Stimulated activated CD8-positive, alpha-beta memory T cell treated with anti-CD3 and anti-CD28 coated beads, Interleukin-4, amount 100 ng/mL, for 1 hour (primary cell): ENCODE data around the gene DHRS7C.

Source experiments
- DNase-seq, 2 donors: peaks; one replicate each; pipeline ENCODE4 v3.0.0-alpha.2; 2020; ENCODE audit warnings: low read depth in 2 of 2, low spot score in 1 of 2

Gene DHRS7C, protein sequence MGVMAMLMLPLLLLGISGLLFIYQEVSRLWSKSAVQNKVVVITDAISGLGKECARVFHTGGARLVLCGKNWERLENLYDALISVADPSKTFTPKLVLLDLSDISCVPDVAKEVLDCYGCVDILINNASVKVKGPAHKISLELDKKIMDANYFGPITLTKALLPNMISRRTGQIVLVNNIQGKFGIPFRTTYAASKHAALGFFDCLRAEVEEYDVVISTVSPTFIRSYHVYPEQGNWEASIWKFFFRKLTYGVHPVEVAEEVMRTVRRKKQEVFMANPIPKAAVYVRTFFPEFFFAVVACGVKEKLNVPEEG

DNA sequence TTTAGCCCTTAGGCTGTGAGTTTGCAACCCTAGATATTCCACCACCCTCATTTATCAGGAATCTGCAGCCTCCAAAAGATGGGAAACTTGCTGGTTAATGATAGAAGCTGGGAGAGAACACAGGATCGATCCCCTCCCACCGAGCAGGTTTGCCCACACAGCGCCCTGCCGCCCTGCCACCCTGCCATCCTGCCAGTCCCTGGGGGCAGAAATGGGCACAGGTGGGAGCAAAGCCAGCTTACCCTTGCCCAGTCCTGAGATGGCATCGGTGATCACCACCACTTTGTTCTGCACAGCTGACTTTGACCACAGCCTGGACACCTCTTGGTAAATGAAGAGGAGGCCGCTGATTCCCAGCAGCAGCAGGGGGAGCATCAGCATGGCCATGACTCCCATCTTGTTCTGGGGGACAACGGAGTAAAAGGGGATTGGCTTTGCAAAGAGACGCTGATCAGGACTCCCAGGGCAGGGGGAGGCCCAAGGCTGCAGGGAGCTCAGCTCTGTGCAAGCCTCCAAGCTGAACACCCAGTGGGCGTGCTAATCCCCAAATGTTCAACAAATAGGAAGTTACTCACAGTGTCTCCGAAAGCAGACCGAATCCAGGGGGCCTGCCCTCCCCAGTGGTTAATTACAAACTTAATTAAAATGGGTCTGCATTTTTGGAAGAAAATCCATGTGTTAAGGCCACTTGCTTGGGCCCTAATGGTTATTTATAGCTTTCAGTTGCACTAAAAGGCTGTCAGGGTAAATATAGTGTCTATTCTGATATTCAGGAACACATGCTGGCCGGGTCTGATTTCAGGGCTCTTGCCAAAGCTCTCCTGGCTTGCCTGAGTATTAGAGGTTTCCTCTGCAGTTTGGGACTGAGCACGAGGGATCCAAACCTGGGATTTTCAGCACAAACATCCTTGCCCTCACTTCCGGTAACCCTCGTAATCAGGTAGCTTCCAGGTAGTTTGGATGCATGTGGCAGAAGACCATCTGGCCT, at the start of gene DHRS7C:
Gene DHRS7C (minus strand): TSS at position 704 of the 988 bp plus-strand sequence. CDS start 308 bp downstream, at position 396.
- no peak for DNase-seq

DNA sequence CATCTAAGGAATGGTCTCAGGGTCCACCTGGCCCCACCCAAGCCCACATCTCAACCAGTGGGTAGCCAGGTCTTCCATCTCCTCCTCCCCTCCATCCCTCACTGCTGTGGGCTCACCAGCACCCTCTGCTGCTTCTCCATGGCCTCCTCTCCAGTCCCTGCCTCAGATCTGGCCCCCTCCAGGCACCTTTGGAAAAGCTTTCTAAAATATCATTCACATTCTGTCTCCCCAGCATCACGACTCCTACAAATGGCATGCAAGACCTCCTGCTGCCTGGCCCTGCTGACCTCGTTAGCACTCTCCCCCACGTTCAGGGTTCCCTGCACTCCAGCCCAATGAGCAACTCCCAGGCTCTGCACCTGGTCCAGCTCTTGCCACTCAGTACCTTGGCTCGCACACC, 48.0 kb upstream of the DHRS7C start:
- no peak for DNase-seq

DNA sequence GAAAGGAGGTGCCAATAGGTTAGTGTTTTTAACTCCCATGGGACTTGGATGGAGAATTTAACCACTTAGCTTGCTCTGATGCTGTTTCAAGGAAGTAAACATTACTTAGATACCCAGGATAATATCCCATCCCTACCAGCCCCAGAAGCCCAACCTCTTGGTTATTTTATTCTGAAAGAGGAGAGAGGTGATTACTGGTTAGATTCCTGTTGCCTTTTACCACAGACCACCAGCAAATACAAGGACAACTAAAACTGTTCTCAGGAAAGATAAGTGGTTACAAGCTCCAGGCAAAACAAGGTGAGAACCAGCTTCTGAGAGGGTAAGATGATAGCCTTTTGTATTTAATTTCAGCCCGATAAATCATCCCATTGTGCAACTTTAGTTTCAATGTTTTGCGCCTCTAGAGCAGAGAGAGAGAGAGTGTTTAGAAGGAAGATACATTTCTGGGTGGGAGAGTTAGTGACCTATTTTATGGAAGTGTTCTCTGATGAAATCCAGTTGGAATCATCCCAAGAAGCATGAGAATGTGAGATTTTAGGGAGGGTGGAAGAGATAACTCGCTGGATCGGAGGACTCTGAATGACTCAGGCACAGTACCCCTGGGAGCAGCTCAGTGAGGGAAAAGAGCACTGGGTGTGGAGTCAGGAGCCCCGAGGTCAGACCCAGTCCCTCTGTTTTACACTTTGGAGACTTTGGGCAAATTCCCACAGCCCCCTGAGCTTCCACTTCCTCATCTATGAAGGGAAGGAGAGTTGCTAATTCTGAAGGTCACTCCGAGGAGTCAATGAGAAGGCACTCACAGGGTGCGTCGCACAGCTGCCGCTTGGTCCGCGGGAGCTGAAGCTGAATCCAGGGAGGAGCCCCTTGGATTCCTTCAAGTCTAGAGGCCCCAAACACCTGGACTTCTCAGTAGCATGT, 46.4 kb upstream of the DHRS7C start:
- no peak for DNase-seq

- DNase-seq: no peak
Observed at GRCh38 chr17:9833922-9834321, 42.5 kb upstream of the DHRS7C start.

DNA sequence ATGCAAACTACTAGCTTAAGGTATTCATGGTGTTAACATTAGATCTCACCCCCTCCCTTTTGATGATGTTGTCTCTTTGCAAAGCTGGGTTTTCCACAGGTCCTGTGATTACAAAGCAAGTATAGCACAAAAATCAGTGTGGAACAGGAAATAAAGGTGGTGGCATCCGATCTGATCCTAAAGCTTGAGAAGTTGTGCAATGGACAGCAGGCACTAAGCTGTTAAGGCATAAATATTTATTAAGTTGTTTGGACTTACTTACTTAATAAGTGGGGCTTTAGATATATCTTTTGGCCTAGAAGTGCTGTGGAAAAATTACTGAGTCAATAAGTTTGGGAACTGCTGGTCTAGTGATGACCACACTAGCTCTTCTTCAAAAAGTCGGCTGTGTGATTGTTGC, 39.3 kb upstream of the DHRS7C start:
- no peak for DNase-seq

- DNase-seq: no peak
Observed at GRCh38 chr17:9829343-9829742, 38.0 kb upstream of the DHRS7C start.

DNA sequence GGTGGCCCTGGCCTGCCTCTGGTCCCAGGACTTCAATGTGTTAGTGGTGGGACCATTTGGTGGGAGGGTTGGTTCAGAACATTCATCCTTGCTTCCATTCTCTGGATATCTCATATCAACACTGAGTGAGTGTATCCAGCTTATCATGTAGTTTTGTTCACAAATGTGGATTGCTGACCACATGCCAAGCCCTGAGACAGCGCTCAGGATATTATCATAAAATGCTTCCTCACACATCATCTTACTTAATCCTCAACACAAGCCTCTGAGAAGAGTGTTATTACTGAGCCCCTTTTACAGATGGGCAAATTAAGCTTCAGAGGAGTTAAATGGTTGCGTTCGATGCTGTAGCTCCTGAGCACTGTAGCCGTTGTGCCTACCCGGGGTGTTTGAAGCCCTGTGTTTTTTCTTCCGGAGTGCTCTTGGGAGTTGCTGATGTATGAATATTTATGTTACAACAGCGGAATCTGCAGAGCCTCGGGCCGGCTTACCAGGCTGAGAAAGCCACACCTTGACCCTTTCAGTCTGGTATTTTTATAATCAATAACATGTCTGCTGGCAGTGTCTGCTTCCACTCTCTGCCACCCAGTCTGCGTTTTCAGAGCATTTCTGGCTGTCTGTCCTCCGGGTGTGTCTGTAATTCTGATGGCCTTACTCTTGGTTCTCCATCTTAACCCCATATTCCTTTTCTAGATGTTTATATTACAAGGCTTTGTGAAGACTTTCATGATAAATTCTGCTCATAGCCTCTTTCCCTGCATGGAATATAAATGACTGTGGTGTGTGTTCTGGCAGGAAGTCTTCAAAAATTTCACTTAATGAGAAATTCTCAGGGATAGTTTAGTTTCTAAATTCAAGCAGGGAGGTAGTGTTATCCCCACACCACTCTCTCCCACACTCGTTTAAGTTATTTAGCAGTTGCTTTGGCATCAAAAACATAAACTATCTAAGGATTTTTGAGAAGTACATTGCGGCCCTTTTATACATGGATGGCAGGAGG, 37.2 kb upstream of the DHRS7C start:
- DNase-seq: no peak

DNA sequence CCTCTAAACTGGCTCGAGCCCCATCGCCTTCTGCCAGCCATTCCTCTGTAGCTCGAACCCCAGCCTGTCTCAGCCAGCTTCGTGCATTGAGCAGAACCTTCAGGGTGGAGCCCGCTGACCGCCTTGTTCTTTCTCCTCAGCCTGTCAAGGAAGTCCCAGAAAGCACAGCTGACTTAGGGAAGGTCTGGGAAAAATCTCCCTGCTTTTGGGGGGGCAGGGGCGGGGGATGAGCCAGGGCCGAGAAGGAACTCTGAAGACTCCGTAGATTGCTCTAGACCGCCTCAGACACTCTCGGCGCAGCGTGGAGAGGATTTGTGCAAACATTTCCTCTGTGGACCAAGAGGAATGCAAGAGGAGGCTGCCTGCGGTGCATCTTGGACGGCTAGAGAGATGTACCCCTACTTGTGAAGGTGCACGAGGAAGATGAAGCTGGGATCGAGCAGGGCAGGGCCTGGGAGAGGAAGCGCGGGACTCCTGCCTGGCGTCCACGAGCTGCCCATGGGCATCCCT, 34.3 kb upstream of the DHRS7C start, which contains the start of gene GLP2R:
Gene GLP2R (plus strand): TSS at position 284 of the 510 bp plus-strand sequence. CDS start 140 bp downstream, at position 424.
- no peak for DNase-seq

DNA sequence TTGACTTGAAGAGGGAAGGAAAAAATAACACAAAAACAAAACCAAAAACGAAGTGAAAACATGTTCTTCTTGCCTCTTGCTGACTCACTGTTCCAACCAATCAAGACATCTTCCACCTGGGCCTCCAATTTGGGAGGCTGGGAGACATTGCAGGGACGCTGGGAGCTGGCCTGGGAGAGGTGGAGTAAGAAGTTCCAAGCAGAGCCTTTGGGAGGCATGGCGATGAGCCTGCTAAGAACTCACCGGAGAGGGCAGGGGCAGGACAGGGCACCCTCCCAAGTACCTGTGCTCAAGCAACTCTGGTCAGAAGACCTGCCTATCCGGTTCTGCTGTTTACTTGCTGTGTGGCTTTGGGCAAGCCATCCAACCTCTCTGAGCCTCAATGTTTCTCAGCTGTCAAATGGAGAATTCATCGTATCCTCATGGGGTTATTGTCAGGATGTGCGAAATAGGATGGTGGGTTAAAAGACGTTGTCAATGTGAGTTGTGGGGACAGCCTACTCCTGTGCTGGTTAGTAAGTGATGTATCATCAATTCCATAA, 33.5 kb upstream of the DHRS7C start:
- no peak for DNase-seq

DNA sequence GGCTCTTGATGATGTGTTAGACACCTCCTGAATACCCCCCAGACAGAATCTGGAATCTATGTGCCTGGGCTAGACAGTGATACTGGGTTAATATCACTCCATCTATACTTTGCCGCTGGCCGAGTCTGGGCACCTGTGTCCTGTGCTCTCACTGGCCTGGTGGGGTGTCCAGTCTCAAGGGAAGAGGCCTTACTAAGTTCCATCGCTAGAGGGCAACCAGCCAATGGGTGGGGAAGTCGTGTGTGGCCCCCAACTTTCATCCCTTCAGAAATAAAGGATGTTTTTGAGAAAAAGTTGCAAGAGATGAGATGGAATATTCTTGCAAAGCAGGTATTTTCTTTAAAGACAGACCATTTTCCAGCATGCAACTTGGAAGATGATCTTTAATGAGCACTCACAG, 32.7 kb upstream of the DHRS7C start:
- DNase-seq: no peak

GRCh38 chr17:9821921-9822320, 30.5 kb upstream of the DHRS7C start, which contains the start of gene GSG1L2:
Gene GSG1L2, minus strand, starts transcription at chr17:9822079. Its CDS starts 8 bp downstream, at chr17:9822071.
- no peak for DNase-seq

DNA sequence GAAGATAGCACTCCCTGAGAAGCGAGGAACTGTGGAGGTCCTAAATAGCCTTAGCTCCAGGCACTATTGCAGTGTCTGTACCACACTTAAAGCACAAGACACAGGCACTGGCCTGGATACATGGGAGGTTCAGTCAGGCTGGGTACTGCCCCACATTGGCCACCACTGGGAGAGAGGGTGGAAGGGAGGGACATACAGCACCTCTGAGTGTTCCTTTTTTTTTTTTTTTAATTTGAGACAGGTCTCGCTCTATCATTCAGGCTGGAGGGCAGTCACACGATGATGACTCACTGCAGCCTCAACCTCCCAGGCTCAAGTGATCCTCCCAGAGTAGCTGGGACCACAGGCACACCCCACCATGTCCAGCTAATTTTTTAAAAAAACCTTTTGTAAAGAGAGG, 29.1 kb upstream of the DHRS7C start:
- DNase-seq: no peak

- no peak for DNase-seq
Observed at GRCh38 chr17:9818760-9819159, 27.4 kb upstream of the DHRS7C start.

DNA sequence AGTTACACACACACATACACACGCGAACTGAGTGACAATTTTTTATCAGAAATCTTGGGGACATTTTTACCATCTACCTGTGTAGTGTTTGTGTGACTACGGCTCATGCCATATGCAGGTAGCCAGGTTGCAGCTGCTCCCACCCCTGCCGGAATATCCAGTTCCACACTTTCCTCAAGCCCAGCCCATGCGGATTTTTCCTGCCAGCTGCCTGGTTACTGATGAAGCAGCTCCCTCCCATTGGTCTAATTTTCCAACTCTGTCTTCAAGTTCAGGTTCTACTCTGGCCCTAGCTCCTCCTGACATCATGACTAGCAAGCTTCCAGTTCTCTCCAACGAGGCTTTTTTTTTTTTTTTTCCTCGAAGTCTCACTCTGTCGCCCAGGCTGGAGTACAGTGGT, 25.7 kb upstream of the DHRS7C start:
- no peak for DNase-seq

GRCh38 chr17:9816472-9816871, 25.1 kb upstream of the DHRS7C start:
- no peak for DNase-seq

- no peak for DNase-seq
Observed at GRCh38 chr17:9814337-9814945, 23.0 kb upstream of the DHRS7C start.

DNA sequence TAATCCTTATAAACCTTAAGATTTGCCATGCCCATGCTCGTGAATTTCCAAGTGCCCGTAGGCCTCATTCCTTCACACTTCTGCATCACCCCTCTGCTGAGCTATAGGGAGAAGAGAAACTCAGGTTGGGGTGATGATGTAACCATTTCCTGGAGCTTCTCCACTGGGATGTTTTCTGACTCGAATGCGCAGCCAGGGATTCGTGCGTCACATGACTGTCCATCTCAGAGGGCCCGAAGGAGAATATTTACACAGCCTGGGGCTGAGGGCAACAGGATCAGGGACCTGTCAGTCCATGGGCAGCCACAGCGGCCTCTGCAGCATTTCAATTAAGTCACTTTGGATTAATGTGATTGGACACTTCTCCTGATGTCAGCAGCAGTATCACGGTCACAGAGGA, 21.8 kb upstream of the DHRS7C start:
- no peak for DNase-seq

DNA sequence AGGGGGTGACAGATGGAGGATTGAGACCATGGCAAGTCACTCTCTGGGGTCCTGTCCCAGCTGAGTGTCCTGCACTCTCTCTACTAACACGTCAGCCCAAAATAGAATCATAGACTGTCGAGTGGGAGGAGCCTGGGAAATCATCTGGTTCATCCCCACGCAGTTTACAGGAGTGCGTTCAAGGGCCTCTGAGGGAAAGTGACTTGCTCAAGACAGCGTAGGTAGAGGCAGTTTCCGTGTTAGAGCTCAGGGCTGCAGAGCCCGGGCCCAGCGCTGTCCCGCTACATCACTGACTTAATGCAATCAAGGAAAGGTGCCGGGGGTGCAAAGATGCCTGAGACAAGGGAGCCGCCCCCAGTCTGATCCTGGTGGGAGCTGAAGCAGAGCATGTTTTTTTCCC, 20.1 kb upstream of the DHRS7C start:
- no peak for DNase-seq

DNA sequence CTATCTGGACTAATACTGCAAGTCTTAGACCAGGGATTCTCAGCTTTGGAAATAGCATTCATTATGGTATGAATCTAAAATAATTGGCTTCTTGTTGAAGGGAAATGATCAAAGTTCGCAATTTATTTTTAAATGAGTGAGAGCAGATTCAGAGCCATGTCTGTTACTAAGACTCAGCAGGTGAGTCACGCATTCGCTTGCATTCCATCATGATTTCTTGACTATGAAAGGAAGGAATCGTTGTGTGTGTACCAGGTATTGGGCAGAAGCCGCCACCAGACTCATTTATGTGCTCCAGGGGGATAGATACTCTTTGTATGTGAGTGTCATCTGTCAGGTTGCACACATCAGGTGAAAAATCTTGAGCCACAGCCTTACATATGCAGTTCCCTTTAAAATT, 19.7 kb upstream of the DHRS7C start:
- no peak for DNase-seq
